WI38 (cell line): ENCODE results near the gene RIPOR3.
"Not testable (repeated sequence)": the region's sequence is repeated elsewhere in the genome, so short reads cannot be mapped to it uniquely, and the experiment has no call there.

Experiments
- H3K4me3 ChIP-seq: 2 replicates; pipeline ENCODE4 v1.5.1; 2011; ENCODE audit warnings: low read depth, mild to moderate bottlenecking, control low read depth, low read length
- CTCF ChIP-seq: IDR thresholded peaks from 2 replicates; pipeline ENCODE4 v1.5.1; 2012; ENCODE audit warnings: low read depth, mild to moderate bottlenecking, control low read depth, low read length

The RIPOR3 gene

GRCh38 chr20:50681359-50682064, 9.8 kb downstream of the RIPOR3 start:
- TF ChIP-seq CTCF: no peak
- no peak overlapping the region for H3K4me3 ChIP-seq

DNA sequence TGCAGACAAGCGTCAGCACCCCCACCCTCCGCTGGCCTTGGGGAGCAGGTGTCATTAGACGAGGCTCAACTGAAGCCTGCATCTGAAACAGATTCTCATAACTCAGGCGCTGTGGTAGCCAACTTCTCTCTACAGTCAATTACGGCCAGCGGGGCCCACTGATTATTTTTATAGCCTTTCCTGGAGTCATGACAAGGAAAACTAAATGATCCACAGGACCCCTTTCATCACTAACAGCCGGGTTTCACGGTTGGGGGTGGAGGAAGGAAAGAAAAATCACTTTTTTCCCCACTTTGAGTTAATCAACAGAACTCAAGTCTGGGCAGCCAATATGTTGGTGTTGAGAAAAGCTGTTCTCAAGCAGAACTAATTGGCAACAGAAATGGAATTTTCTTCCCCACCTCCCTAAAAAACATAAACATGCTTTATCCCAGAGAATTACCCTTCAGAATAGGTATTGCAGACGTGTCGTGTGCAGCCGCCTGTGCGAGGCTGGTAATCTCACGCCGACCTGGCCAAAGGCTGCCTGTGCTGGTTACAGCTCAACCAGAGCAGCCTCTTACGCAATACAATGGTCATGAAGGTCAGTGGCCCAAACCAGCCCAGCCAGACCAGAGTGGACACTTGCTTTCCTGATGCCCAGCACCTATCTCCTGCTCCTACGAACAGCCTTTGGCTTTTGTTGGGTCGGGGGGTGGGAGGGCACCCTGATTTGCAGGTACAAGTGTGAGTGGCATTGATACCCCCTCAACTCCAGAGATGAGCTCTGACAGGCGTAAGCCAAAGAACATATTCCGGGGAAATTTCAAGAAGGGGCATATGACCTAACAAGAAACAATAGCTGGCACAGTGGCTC, 11.0 kb downstream of the RIPOR3 start:
- no peak for TF ChIP-seq CTCF
- H3K4me3 ChIP-seq: no peak overlapping the region

GRCh38 chr20:50679753-50680104, 11.6 kb downstream of the RIPOR3 start:
- H3K4me3 ChIP-seq: no peak overlapping the region
- TF ChIP-seq CTCF: no peak

DNA sequence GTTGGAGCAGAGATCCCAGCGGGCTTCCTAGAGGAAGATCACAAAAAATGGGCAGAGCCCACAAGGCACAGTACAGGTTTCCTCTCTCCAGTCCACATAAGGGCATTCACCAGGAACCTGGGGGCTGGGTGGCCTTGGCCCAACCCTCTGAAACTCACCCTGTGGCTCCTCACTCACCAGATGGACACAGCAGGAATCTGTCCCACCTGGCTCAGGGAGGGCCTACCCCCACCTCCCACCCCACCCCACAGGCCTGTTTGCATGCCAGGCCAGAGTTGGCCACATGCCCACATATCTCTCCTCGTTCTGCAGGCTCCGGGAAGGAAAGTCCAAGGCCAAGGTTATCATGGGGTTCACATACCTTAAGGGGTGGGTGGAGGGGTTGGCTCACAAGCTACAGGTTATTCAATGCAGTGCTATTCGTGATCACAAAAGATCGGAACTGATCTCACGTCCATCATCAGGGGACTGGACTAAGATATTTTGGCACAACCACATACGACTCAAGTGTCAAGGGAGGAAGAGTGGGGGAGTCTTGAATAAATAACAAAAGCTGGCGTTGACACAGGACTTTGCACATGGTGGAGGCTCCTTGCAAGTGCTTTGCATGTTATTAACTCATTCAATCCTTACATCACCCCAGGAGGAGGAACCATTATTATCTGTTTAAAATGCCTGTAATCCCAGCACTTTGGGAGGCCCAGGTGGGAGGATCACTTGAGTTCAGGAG, 13.0 kb downstream of the RIPOR3 start:
- no peak overlapping the region for H3K4me3 ChIP-seq
- TF ChIP-seq CTCF: no peak

DNA sequence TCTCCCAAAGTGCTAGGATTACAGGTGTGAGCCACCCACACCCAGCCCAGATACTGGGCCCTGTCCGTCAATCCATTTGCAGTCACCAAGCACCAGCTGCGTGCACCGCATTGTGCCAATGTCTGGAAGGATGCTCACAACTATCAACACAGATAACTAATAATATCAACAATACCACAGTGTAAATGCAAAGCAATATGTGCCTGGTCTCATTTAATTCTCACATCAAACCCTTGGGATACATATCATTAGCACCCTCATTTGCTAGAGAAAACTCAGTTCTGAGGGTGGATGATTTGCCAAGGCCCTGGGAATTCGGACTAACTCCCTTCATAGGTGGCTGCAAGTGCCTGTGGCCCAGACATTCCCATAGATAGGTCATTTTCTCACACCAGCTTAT, 14.5 kb downstream of the RIPOR3 start:
- H3K4me3 ChIP-seq: no peak overlapping the region
- TF ChIP-seq CTCF: no peak

- not testable (repeated sequence) for H3K4me3 ChIP-seq
Observed at GRCh38 chr20:50676377-50676731, 15.0 kb downstream of the RIPOR3 start.

- no peak overlapping the region for H3K4me3 ChIP-seq
- TF ChIP-seq CTCF: no peak
Observed at GRCh38 chr20:50675671-50676376, 15.5 kb downstream of the RIPOR3 start.
